ENCODE measurements around the gene WFDC12.

DNA sequence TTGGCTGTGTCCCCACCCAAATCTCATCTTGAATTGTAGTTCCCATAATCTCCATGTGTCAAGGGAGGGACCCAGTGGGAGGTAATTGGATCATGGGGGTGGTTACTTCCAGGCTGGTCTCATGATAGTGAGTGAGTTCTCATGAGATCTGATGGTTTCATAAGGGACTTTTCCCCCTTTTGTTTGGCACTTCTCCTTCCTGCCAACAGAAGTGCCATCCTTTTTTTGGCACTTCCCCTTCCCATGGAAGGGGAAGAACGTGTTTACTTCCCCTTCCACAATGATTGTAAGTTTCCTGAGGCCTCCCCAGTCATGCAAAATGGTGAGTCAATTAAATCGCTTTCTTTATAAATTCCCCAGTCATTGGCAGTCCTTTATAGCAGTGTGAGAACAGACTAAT lies 32.4 kb upstream of the WFDC12 start:
- TF ChIP-seq SP1 (IDR thresholded peaks at IDR 0.05) (no peak), FOXM1 (IDR thresholded peaks at IDR 0.05; ENCODE audit: borderline replicate concordance) (no peak), FOXA1 (IDR thresholded peaks at IDR 0.05) (no peak), PKNOX1 (IDR thresholded peaks at IDR 0.05) (no peak), FOXK2 (IDR thresholded peaks at IDR 0.05) (no peak), NFRKB (IDR thresholded peaks at IDR 0.05) (no peak), ARNT (IDR thresholded peaks at IDR 0.05) (no peak)

Measured in HEK293T (cell line).